OCI-LY3 (cell line): ENCODE data around the gene ZCCHC14.

Experiments used
- EZH2phosphoT487 ChIP-seq: fragments of 200-600 bp; shearing (Covaris generic); IDR thresholded peaks from 2 replicates; pipeline ENCODE4 v1.6.1; 2018; ENCODE audit warnings: antibody characterized with exemption, mixed run types, low read depth
- TF ChIP-seq, protein P1 (sequence below): fragments of 200-600, 300-600 bp; sonication (generic); IDR thresholded peaks from 2 replicates; pipeline ENCODE4 v1.5.1; 2014; ENCODE audit warnings: antibody characterized with exemption, low read length, low read depth

DNA sequence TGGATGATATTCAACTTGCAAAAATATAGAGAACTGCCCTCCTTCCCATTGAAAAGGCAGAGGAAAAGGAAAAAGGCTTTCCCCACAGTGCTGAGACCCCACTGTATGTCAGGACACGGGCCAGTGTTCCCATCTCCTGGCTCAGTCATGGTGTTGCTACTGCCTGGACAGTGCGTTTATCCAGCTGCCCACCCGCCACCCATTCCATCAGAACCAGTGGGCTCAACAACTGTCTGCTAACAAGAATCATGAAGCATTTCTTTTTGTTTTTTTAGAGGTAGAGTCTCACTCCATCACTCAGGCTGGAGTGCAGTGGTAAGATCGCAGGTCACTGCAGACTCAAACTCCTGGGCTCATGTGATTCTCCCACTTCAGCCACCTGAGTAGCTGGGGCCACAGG lies 120.5 kb downstream of the ZCCHC14 start:
- TF ChIP-seq, protein P1, sequence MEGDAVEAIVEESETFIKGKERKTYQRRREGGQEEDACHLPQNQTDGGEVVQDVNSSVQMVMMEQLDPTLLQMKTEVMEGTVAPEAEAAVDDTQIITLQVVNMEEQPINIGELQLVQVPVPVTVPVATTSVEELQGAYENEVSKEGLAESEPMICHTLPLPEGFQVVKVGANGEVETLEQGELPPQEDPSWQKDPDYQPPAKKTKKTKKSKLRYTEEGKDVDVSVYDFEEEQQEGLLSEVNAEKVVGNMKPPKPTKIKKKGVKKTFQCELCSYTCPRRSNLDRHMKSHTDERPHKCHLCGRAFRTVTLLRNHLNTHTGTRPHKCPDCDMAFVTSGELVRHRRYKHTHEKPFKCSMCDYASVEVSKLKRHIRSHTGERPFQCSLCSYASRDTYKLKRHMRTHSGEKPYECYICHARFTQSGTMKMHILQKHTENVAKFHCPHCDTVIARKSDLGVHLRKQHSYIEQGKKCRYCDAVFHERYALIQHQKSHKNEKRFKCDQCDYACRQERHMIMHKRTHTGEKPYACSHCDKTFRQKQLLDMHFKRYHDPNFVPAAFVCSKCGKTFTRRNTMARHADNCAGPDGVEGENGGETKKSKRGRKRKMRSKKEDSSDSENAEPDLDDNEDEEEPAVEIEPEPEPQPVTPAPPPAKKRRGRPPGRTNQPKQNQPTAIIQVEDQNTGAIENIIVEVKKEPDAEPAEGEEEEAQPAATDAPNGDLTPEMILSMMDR, result no peak
- TF ChIP-seq EZH2phosphoT487, result no peak
